Gastroesophageal sphincter (tissue), 4 donors: ENCODE data around the gene MTG2. TPM values are rescaled to one million over a fixed set of nuclear protein-coding genes. Genes with fewer than 3 reads are reported as not detected.

Experiments used
- ATAC-seq: fragments of 150-250 bp; one replicate; pipeline ENCODE4 v1.9.1; 2016; ENCODE audit warnings: mild to moderate bottlenecking, moderate library complexity
- H3K27ac ChIP-seq, 4 donors: fragments of 200-600 bp; sonication (generic) in 3 of 4; 1 replicate in 3 of 4; 2 replicates in 1 of 4; pipeline ENCODE4 v1.5.1; 2016 to 2019
- H3K27me3 ChIP-seq: fragments of 200-600 bp; sonication (generic); one replicate; pipeline ENCODE4 v1.5.1; 2019
- H3K36me3 ChIP-seq, 2 donors: fragments of 200-600 bp; sonication (generic); one replicate each; pipeline ENCODE4 v1.5.1; 2019; ENCODE audit warnings: control low read depth in 1 of 2
- H3K4me1 ChIP-seq, 3 donors: fragments of 200-600 bp; sonication (generic); 1 replicate in 2 of 3; 2 replicates in 1 of 3; pipeline ENCODE4 v1.5.1; 2016 to 2019; ENCODE audit warnings: control low read depth in 2 of 3
- H3K4me3 ChIP-seq, 2 donors: fragments of 200-600 bp; sonication (generic); one replicate each; pipeline ENCODE4 v1.5.1; 2019; ENCODE audit warnings: mild to moderate bottlenecking in 1 of 2, moderate library complexity in 1 of 2
- H3K9me3 ChIP-seq, 3 donors: fragments of 200-600 bp; sonication (generic); one replicate each; pipeline ENCODE4 v1.5.1; 2017 to 2019; ENCODE audit warnings: control low read depth in 2 of 3
- CTCF ChIP-seq, 4 experiments: fragments of 200-600 bp in 2 of 4; fragments of 450-650 bp in 2 of 4; sonication (generic) in 1 of 4; IDR thresholded peaks; one replicate each; pipeline ENCODE4 v1.5.1; 2017 to 2019; ENCODE audit warnings: antibody characterized with exemption in 4 of 4, mild to moderate bottlenecking in 2 of 4, moderate library complexity in 2 of 4
- EP300 ChIP-seq: sonication (generic); formaldehyde crosslinking; IDR thresholded peaks from one replicate; pipeline ENCODE4 v1.6.1; 2017; ENCODE audit warnings: antibody characterized with exemption, mild to moderate bottlenecking
- POLR2A ChIP-seq, 2 donors: fragments of 450-650 bp; IDR thresholded peaks; one replicate each; pipeline ENCODE4 v1.6.1; 2017; ENCODE audit warnings: antibody characterized with exemption in 2 of 2, mild to moderate bottlenecking in 2 of 2, moderate library complexity in 1 of 2
- POLR2AphosphoS5 ChIP-seq: sonication (generic); formaldehyde crosslinking; IDR thresholded peaks from one replicate; pipeline ENCODE4 v1.6.1; 2017; ENCODE audit warnings: antibody characterized with exemption
- whole genome bisulfite sequencing, 2 donors: methylation state at CpG; one replicate each; pipeline ENCODE4 v1.1.5; 2018; ENCODE audit warnings: low coverage in 1 of 2; 5-methylcytosine and 5-hydroxymethylcytosine counted together
- total RNA-seq, 4 donors: library from RNA; depleted of rRNA; stranded (reverse); fragments of >200 nt; gene quantifications; one replicate each; pipeline ENCODE4 v1.1.0, GENCODE V29; 2016

Gene MTG2
- total RNA-seq, 4 donors from 2014 or later, result 23.7 to 31.3 (median 30.2) TPM

- H3K27ac ChIP-seq, result no peak overlapping the region
- no peaks in the 10 kb centered on the region for H3K27me3 ChIP-seq
- peaks cover 0 to 71% of the 10 kb centered on the region in 2 donors for H3K36me3 ChIP-seq
- WGBS, 2 donors, result 74 to 100% methylated on average over 1 to 2 of the region's 5 CpGs
- no peak overlapping the region for H3K4me3 ChIP-seq
- no peak for ATAC-seq
- no peaks in the 10 kb centered on the region for H3K9me3 ChIP-seq
- TF ChIP-seq POLR2A (IDR thresholded peaks at IDR 0.05), result no peak
- TF ChIP-seq EP300, result no peak
- no peak for TF ChIP-seq CTCF (IDR thresholded peaks at IDR 0.05)
- no peak for TF ChIP-seq POLR2AphosphoS5
- no peaks in the 10 kb centered on the region for H3K4me1 ChIP-seq
Measured at GRCh38 chr20:62202083-62202395, 19.2 kb downstream of the MTG2 start.

GRCh38 chr20:62202676-62203377 lies 20.0 kb downstream of the MTG2 start:
- no peak overlapping the region for H3K27ac ChIP-seq
- H3K27me3 ChIP-seq, result no peaks in the 10 kb centered on the region
- no peak for TF ChIP-seq POLR2A (IDR thresholded peaks at IDR 0.05)
- no peak for TF ChIP-seq EP300
- no peak for TF ChIP-seq CTCF (IDR thresholded peaks at IDR 0.05)
- no peak for TF ChIP-seq POLR2AphosphoS5
- H3K4me3 ChIP-seq, result no peak overlapping the region
- ATAC-seq, result no peak
- no peaks in the 10 kb centered on the region for H3K4me1 ChIP-seq
- H3K9me3 ChIP-seq, result no peaks in the 10 kb centered on the region
- peaks cover 0 to 63% of the 10 kb centered on the region in 2 donors for H3K36me3 ChIP-seq
- 87 to 90% methylated on average over 3 to 14 of the region's 23 CpGs for WGBS, 2 donors

- ATAC-seq, result no peak
- Histone ChIP-seq H3K4me3 (no peak overlapping the region), H3K9me3 (no peaks in the 10 kb centered on the region), H3K27ac (no peak overlapping the region), H3K36me3 (peaks cover 0 to 56% of the 10 kb centered on the region in 2 donors), H3K27me3 (peaks cover 2% of the 10 kb centered on the region), H3K4me1 (no peaks in the 10 kb centered on the region)
- TF ChIP-seq POLR2A (IDR thresholded peaks at IDR 0.05) (no peak), POLR2AphosphoS5 (no peak), EP300 (no peak), CTCF (IDR thresholded peaks at IDR 0.05) (no peak)
- 53 to 77% methylated on average over 5 to 16 of the region's 22 CpGs for WGBS, 2 donors
Measured at GRCh38 chr20:62203378-62204030, 20.7 kb downstream of the MTG2 start.

GRCh38 chr20:62205618-62206387 lies 23.0 kb downstream of the MTG2 start:
- Histone ChIP-seq H3K27ac (no peak overlapping the region), H3K9me3 (no peaks in the 10 kb centered on the region), H3K4me3 (no peak overlapping the region), H3K36me3 (peaks cover 0 to 33% of the 10 kb centered on the region in 2 donors), H3K4me1 (no peaks in the 10 kb centered on the region), H3K27me3 (peaks cover 25% of the 10 kb centered on the region)
- TF ChIP-seq EP300 (no peak), POLR2AphosphoS5 (no peak), POLR2A (IDR thresholded peaks at IDR 0.05) (no peak), CTCF (IDR thresholded peaks at IDR 0.05) (no peak)
- ATAC-seq, result no peak
- 79 to 100% methylated on average over 1 to 10 of the region's 38 CpGs for WGBS, 2 donors
